ENCODE results near the gene NOTCH3. TPM values are rescaled to one million over a fixed set of nuclear protein-coding genes. Genes with fewer than 3 reads are reported as not detected.

Gene NOTCH3
- total RNA-seq, 4 donors from 2014 or later, result 6.4 to 53.3 (median 32.7) TPM

- DNase-seq (no peak), ATAC-seq (no peak)
- peaks cover 0 to 4% (median 0%) of the 10 kb centered on the region in 3 donors for H3K27me3 ChIP-seq
- H3K9me3 ChIP-seq, result no peaks in the 10 kb centered on the region
- H3K27ac ChIP-seq, result no peak overlapping the region
- in situ Hi-C loops (cut with MboI; ENCODE audit: low sequenced_read_pairs in 4 of 4) (no loop called here), intact Hi-C loops (cut with DNase I; ENCODE audit: low total_unique reads) (no loop called here)
- H3K4me1 ChIP-seq, result no peaks in the 10 kb centered on the region
- no peak overlapping the region for H3K4me3 ChIP-seq
- TF ChIP-seq POLR2A (IDR thresholded peaks at IDR 0.05), result no peak
- TF ChIP-seq, protein P1, sequence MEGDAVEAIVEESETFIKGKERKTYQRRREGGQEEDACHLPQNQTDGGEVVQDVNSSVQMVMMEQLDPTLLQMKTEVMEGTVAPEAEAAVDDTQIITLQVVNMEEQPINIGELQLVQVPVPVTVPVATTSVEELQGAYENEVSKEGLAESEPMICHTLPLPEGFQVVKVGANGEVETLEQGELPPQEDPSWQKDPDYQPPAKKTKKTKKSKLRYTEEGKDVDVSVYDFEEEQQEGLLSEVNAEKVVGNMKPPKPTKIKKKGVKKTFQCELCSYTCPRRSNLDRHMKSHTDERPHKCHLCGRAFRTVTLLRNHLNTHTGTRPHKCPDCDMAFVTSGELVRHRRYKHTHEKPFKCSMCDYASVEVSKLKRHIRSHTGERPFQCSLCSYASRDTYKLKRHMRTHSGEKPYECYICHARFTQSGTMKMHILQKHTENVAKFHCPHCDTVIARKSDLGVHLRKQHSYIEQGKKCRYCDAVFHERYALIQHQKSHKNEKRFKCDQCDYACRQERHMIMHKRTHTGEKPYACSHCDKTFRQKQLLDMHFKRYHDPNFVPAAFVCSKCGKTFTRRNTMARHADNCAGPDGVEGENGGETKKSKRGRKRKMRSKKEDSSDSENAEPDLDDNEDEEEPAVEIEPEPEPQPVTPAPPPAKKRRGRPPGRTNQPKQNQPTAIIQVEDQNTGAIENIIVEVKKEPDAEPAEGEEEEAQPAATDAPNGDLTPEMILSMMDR (IDR thresholded peaks at IDR 0.05 in 4 of 5, conservative IDR thresholded peaks at IDR 0.05 in 1 of 5), result no peak
- no peaks in the 10 kb centered on the region for H3K36me3 ChIP-seq
Observed at GRCh38 chr19:15136234-15136954, 64.4 kb downstream of the NOTCH3 start.

DNA sequence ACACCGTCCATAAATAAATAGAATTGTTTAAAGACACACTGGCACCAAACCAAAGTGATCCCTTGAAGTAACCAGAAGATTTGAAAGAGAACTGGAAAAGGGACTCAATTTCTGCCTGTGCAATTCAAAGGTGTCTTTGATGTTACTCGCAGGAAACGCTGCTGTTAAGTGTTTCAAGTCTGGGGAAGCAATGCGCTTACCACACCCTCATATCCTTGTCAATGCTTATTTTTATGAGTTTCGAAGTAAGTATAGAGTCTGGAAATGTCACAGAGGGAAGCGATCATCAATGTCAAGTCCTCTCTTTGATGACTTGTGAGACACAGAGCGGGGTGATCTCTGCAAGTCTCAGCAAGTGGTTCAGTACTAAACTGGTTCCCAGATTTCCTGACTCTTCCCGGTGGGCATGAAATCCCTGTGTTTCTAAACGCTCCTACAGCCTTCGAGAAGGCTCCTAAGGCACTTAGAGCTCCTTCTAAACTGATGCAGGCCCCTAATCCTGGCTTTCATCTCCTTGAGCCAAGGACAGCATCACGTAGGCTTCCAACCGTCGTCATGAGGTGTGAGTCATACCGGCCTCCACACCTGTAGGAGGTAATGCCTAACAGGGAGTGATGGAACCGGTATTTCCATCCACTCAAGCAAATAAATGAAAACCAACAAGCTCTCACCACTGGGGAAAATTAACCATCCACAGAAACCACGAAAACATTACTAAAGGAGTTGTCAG, 70.8 kb downstream of the NOTCH3 start:
- intact Hi-C loops (cut with DNase I; ENCODE audit: low total_unique reads), result loop anchor here (5.0 to 10.0 kb wide), 3 partner anchors 565 to 1055 kb away; partner anchors contain the start of genes FAM32A and RAB8A
- ATAC-seq, result no peak

GRCh38 chr19:15128162-15128770, 72.5 kb downstream of the NOTCH3 start:
- Histone ChIP-seq H3K27ac (no peak overlapping the region), H3K4me3 (no peak overlapping the region), H3K4me1 (peaks cover 13 to 15% of the 10 kb centered on the region in 2 donors), H3K27me3 (no peaks in the 10 kb centered on the region), H3K9me3 (no peaks in the 10 kb centered on the region), H3K36me3 (no peaks in the 10 kb centered on the region)
- no peak for DNase-seq
- intact Hi-C loops (cut with DNase I; ENCODE audit: low total_unique reads) (loop anchor here (5.0 to 10.0 kb wide), 3 partner anchors 563 to 1057 kb away; partner anchors contain the start of genes FAM32A and RAB8A), in situ Hi-C loops (cut with MboI; ENCODE audit: low sequenced_read_pairs in 4 of 4) (no loop called here)
- TF ChIP-seq POLR2A (IDR thresholded peaks at IDR 0.05), result no peak
- TF ChIP-seq, protein P1 (IDR thresholded peaks at IDR 0.05 in 4 of 5, conservative IDR thresholded peaks at IDR 0.05 in 1 of 5), result no peak
- no peak for ATAC-seq

More for the DNA sequence above, 70.8 kb downstream of the NOTCH3 start:
- Histone ChIP-seq H3K27ac (no peak overlapping the region), H3K4me3 (no peak overlapping the region), H3K36me3 (no peaks in the 10 kb centered on the region), H3K4me1 (peaks cover under 1 to 5% of the 10 kb centered on the region in 2 donors), H3K9me3 (no peaks in the 10 kb centered on the region), H3K27me3 (no peaks in the 10 kb centered on the region)
- no peak for DNase-seq
- TF ChIP-seq, protein P1 (IDR thresholded peaks at IDR 0.05 in 4 of 5, conservative IDR thresholded peaks at IDR 0.05 in 1 of 5), result no peak
- TF ChIP-seq POLR2A (IDR thresholded peaks at IDR 0.05), result no peak
- in situ Hi-C loops (cut with MboI; ENCODE audit: low sequenced_read_pairs in 4 of 4), result no loop called here

DNA sequence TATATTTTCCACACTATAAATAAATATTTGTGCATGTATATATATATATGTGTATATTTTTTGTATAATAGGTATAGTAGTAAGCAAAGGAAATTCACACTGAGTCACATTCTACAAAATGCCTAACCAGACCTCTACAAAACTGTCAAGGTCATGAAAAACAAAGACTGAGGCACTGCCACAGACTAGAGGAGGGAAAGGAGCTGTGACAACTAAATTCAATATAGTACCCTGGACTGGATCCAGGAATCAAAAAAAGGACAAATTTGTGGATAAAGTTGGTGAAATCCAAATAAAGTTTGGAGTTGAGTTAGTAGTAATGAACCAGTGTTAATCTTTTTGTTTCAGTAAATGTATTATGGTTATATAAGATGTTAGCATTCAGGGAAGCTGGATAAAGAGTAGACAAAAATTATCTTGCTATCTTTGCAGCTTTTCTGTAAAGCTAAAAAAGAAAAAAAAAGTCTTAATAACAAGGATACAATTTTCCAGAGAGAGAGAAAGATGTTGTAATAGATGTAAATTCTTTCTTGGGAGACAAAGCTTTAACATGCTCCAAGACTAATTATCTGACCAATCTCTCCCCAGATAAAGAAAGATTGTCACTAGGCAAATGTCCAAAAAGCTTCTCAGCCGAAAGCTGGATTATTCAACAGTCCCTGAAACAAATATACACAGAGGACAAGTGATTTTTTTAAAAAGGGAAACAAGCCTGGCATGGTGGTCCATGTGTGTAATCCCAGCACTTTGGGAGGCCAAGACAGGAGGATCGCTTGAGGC, 74.5 kb downstream of the NOTCH3 start:
- intact Hi-C loops (cut with DNase I; ENCODE audit: low total_unique reads) (loop anchor here (5.0 to 10.0 kb wide), 3 partner anchors 562 to 1058 kb away; partner anchors contain the start of genes FAM32A and RAB8A), in situ Hi-C loops (cut with MboI; ENCODE audit: low sequenced_read_pairs in 4 of 4) (no loop called here)
- Histone ChIP-seq H3K27ac (peak overlapping the region; percentile 89 to 95 (median 93)), H3K27me3 (no peaks in the 10 kb centered on the region), H3K4me3 (peak overlapping the region; percentile 42 to 85 (median 81)), H3K36me3 (no peaks in the 10 kb centered on the region), H3K4me1 (peaks cover 13 to 15% of the 10 kb centered on the region in 2 donors), H3K9me3 (no peaks in the 10 kb centered on the region)
- DNase-seq, result no peak
- ATAC-seq, result no peak
- TF ChIP-seq, protein P1 (IDR thresholded peaks at IDR 0.05 in 4 of 5, conservative IDR thresholded peaks at IDR 0.05 in 1 of 5), result no peak
- TF ChIP-seq POLR2A (IDR thresholded peaks at IDR 0.05), result no peak

All from gastrocnemius medialis (tissue), 4 donors.